ENCODE results near the gene SHD. TPM values are rescaled to one million over a fixed set of nuclear protein-coding genes. Genes with fewer than 3 reads are reported as not detected.

Gene SHD
- total and polyA plus RNA-seq, 2 donors (not counting 3 experiments of a cell fraction or from before 2014, with no cell fraction given) = not detected

- dilution Hi-C loops (cut with MboI; ENCODE audit: extremely low pct_ligation_motif_present, low sequenced_read_pairs) = no loop called here
- intact Hi-C loops (cut with micrococcal nuclease) = no loop called here
- FAIRE-seq = peak; percentile 83
Observed at GRCh38 chr19:4338441-4339355, 59.6 kb downstream of the SHD start, which contains the start of gene STAP2. STAP2 (minus strand) TSS chr19:4338827; CDS start chr19:4338753, 74 bp downstream.

More at GRCh38 chr19:4338441-4339355, 59.6 kb downstream of the SHD start, which contains the start of gene STAP2:
- no peaks in the 10 kb centered on the region for H3K9me1 ChIP-seq (replicated peaks; ENCODE audit: control insufficient read depth, extremely low read depth, insufficient read depth, low read length)
- BruUV-seq (replicated peaks) = no TSS peak
- H3K27ac ChIP-seq (ENCODE audit: insufficient read depth, low read depth, low read length) = no peak within 1 kb of the TSS
- peak within 1 kb of the TSS; percentile 40 for H2AFZ ChIP-seq (ENCODE audit: low read depth, low read length)
- DNase-seq (ENCODE audit: low read depth, low spot score) = peak; percentile 36
- ChIA-PET CTCF (interaction anchor here (0.8 to 1.8 kb wide), 5 partner anchors 14 to 199 kb away, joined by 3 to 6 read pairs (median 3); no protein-coding TSS in a partner anchor), POLR2A (no interaction called here)
- H3K36me3 ChIP-seq (ENCODE audit: control insufficient read depth in 2 of 2, extremely low read depth in 1 of 2, insufficient read depth in 2 of 2, low read length in 2 of 2) = no peaks in the 10 kb centered on the region
- H3K9ac ChIP-seq (replicated peaks; ENCODE audit: extremely low read depth, insufficient read depth, low read length) = peak within 1 kb of the TSS; percentile 49
- TF ChIP-seq CTCF (IDR thresholded peaks at IDR 0.05; ENCODE audit: extremely low read depth in 1 of 2, insufficient read depth in 1 of 2, low read depth in 1 of 2, low read length in 2 of 2) = no peak
- no peak for TF ChIP-seq GATA2 (IDR thresholded peaks at IDR 0.05; ENCODE audit: insufficient read depth, insufficient read length, low read depth, low read length)
- no peak for TF ChIP-seq FOS (IDR thresholded peaks at IDR 0.05; ENCODE audit: borderline replicate concordance, insufficient read depth, low read length)
- no peak for TF ChIP-seq MYC (IDR thresholded peaks at IDR 0.05; ENCODE audit: low read depth, low read length)
- no peak for TF ChIP-seq JUN (IDR thresholded peaks at IDR 0.05; ENCODE audit: borderline replicate concordance, insufficient read depth, insufficient read length, low read depth)
- no peak for TF ChIP-seq POLR2A (IDR thresholded peaks at IDR 0.05; ENCODE audit: low read depth, low read length)
- TF ChIP-seq EZH2 (IDR thresholded peaks at IDR 0.05; ENCODE audit: borderline replicate concordance, low read depth, low read length, severe bottlenecking) = no peak
- TF ChIP-seq, protein P1, sequence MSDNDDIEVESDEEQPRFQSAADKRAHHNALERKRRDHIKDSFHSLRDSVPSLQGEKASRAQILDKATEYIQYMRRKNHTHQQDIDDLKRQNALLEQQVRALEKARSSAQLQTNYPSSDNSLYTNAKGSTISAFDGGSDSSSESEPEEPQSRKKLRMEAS (IDR thresholded peaks at IDR 0.05; ENCODE audit: insufficient read depth, insufficient read length) = no peak
- TF ChIP-seq POLR2AphosphoS5 (IDR thresholded peaks at IDR 0.05; ENCODE audit: insufficient read depth, low read depth, low read length) = no peak
- peak within 1 kb of the TSS; percentile 73 for H3K4me2 ChIP-seq (ENCODE audit: insufficient read depth, low read length)
- H3K27me3 ChIP-seq (ENCODE audit: control insufficient read depth in 2 of 2, insufficient read depth in 2 of 2, low read length in 2 of 2) = no peaks in the 10 kb centered on the region
- H3K4me3 ChIP-seq (replicated peaks in 1 of 3; ENCODE audit: insufficient read depth in 1 of 3, low read depth in 1 of 3, low read length in 3 of 3) = peak within 1 kb of the TSS; percentile 14 to 45 (median 24)
- H4K20me1 ChIP-seq (replicated peaks; ENCODE audit: control insufficient read depth, extremely low read depth, insufficient read depth, low read length) = no peaks in the 10 kb centered on the region
- H3K4me1 ChIP-seq (ENCODE audit: control insufficient read depth, extremely low read depth, insufficient read depth, low read length) = peaks cover 9% of the 10 kb centered on the region
- no peaks in the 10 kb centered on the region for H3K9me3 ChIP-seq (replicated peaks; ENCODE audit: control insufficient read depth, insufficient read depth, low read length)
- no peaks in the 10 kb centered on the region for H3K79me2 ChIP-seq (ENCODE audit: control insufficient read depth, insufficient read depth, low read length)

Other genes starting within 250 kb of the SHD start
- 28.0 and 29.0 TPM in 2 replicates for gene ZBTB7A, start 212.4 kb upstream of the SHD start, total RNA-seq
- 8.2 and 10.8 TPM in 2 replicates for gene ZBTB7A, start 212.4 kb upstream of the SHD start, polyA plus RNA-seq
- gene MAP2K2, start 155.1 kb upstream of the SHD start, total RNA-seq = 171 TPM in 2 replicates
- gene MAP2K2, start 155.1 kb upstream of the SHD start, polyA plus RNA-seq = 126 and 161 TPM in 2 replicates
- gene CREB3L3, start 125.6 kb upstream of the SHD start, total RNA-seq = not detected in 2 replicates
- not detected in 2 replicates for gene CREB3L3, start 125.6 kb upstream of the SHD start, polyA plus RNA-seq
- gene SIRT6, start 96.7 kb upstream of the SHD start, total RNA-seq = 26.9 and 28.1 TPM in 2 replicates
- gene SIRT6, start 96.7 kb upstream of the SHD start, polyA plus RNA-seq = 36.6 and 41.2 TPM in 2 replicates
- 0.18 and 0.27 TPM in 2 replicates for gene ANKRD24, start 96.6 kb upstream of the SHD start, total RNA-seq
- 0.07 and 0.08 TPM in 2 replicates for gene ANKRD24, start 96.6 kb upstream of the SHD start, polyA plus RNA-seq
- 0.29 and 0.46 TPM in 2 replicates for gene EBI3, start 49.7 kb upstream of the SHD start, total RNA-seq
- 1.0 and 1.8 TPM in 2 replicates for gene EBI3, start 49.7 kb upstream of the SHD start, polyA plus RNA-seq
- gene YJU2, start 32.2 kb upstream of the SHD start, total RNA-seq = 21.5 and 23.0 TPM in 2 replicates
- gene YJU2, start 32.2 kb upstream of the SHD start, polyA plus RNA-seq = 20.7 and 22.9 TPM in 2 replicates
- not detected in 2 replicates for gene TMIGD2, start 23.1 kb downstream of the SHD start, total RNA-seq
- not detected in 2 replicates for gene TMIGD2, start 23.1 kb downstream of the SHD start, polyA plus RNA-seq
- 25.8 and 26.0 TPM in 2 replicates for gene FSD1, start 25.3 kb downstream of the SHD start, total RNA-seq
- gene FSD1, start 25.3 kb downstream of the SHD start, polyA plus RNA-seq = 55.5 and 95.4 TPM in 2 replicates
- gene STAP2, start 59.6 kb downstream of the SHD start, total RNA-seq = 11.8 and 12.2 TPM in 2 replicates
- gene STAP2, start 59.6 kb downstream of the SHD start, polyA plus RNA-seq = 21.7 and 21.8 TPM in 2 replicates
- gene MPND, start 64.3 kb downstream of the SHD start, total RNA-seq = 21.1 and 22.1 TPM in 2 replicates
- gene MPND, start 64.3 kb downstream of the SHD start, polyA plus RNA-seq = 13.8 and 14.8 TPM in 2 replicates
- gene SH3GL1, start 121.3 kb downstream of the SHD start, total RNA-seq = 143 and 153 TPM in 2 replicates
- gene SH3GL1, start 121.3 kb downstream of the SHD start, polyA plus RNA-seq = 145 and 191 TPM in 2 replicates
- gene CHAF1A, start 123.4 kb downstream of the SHD start, total RNA-seq = 44.5 and 47.8 TPM in 2 replicates
- gene CHAF1A, start 123.4 kb downstream of the SHD start, polyA plus RNA-seq = 19.5 and 32.1 TPM in 2 replicates
- gene UBXN6, start 178.5 kb downstream of the SHD start, total RNA-seq = 78.5 and 84.5 TPM in 2 replicates
- gene UBXN6, start 178.5 kb downstream of the SHD start, polyA plus RNA-seq = 93.7 and 171 TPM in 2 replicates
- gene HDGFL2, start 193.0 kb downstream of the SHD start, total RNA-seq = 79.6 and 89.9 TPM in 2 replicates
- 27.2 and 39.1 TPM in 2 replicates for gene HDGFL2, start 193.0 kb downstream of the SHD start, polyA plus RNA-seq
- not detected in 2 replicates for gene PLIN4, start 239.2 kb downstream of the SHD start, total RNA-seq
- 0.01 TPM in 1 of 2 replicates, not detected in the other for gene PLIN4, start 239.2 kb downstream of the SHD start, polyA plus RNA-seq